ENCODE measurements around the gene SKIC8. TPM values are rescaled to one million over a fixed set of nuclear protein-coding genes. Genes with fewer than 3 reads are reported as not detected.

SKIC8 gene
- total and polyA plus RNA-seq, 2 experiments from 2014 or later: 60.6 to 70.2 TPM

- no peaks in the 10 kb centered on the region for H3K9me3 ChIP-seq (ENCODE audit: low read depth)
- H3K79me2 ChIP-seq: peaks cover 4% of the 10 kb centered on the region
- H3K4me2 ChIP-seq: peak overlapping the region; percentile 89
- H3K27ac ChIP-seq: peak overlapping the region; percentile 46
- H3K9me2 ChIP-seq (replicated peaks; ENCODE audit: insufficient read depth): no peaks in the 10 kb centered on the region
- DNase-seq (ENCODE audit: low spot score): no peak
- H4K20me1 ChIP-seq (ENCODE audit: insufficient read depth, poor library complexity, severe bottlenecking): no peaks in the 10 kb centered on the region
- 75% methylated on average over 12 of the region's 12 CpGs for WGBS (ENCODE audit: low lambda C conversion rate, missing lambda C conversion rate)
- no peak overlapping the region for H3K4me3 ChIP-seq
- peaks cover 29% of the 10 kb centered on the region for H3K4me1 ChIP-seq (ENCODE audit: insufficient read depth)
- no peak overlapping the region for H2AFZ ChIP-seq
- no peaks in the 10 kb centered on the region for H3K36me3 ChIP-seq (replicated peaks; ENCODE audit: insufficient read depth, low read depth)
- no peak for TF ChIP-seq EZH2phosphoT487 (IDR thresholded peaks at IDR 0.05; ENCODE audit: low read depth, severe bottlenecking, unreplicated experiment)
- TF ChIP-seq EZH2 (IDR thresholded peaks at IDR 0.05; ENCODE audit: borderline replicate concordance): no peak
- TF ChIP-seq CTCF (IDR thresholded peaks at IDR 0.05; ENCODE audit: poor library complexity): no peak
- peaks cover 50% of the 10 kb centered on the region for H3K27me3 ChIP-seq
Measured at GRCh38 chr15:78343276-78344060, 44.1 kb upstream of the SKIC8 start.

- no peak for DNase-seq (ENCODE audit: low spot score)
- Histone ChIP-seq H3K79me2 (peaks cover 4% of the 10 kb centered on the region), H3K4me2 (peak overlapping the region; percentile 89), H3K9me3 (ENCODE audit: low read depth) (no peaks in the 10 kb centered on the region), H2AFZ (no peak overlapping the region), H3K9me2 (replicated peaks; ENCODE audit: insufficient read depth) (no peaks in the 10 kb centered on the region), H3K4me3 (peak overlapping the region; percentile 36), H3K27ac (no peak overlapping the region), H4K20me1 (ENCODE audit: insufficient read depth, poor library complexity, severe bottlenecking) (no peaks in the 10 kb centered on the region), H3K27me3 (peaks cover 57% of the 10 kb centered on the region), H3K4me1 (ENCODE audit: insufficient read depth) (peaks cover 18% of the 10 kb centered on the region), H3K36me3 (replicated peaks; ENCODE audit: insufficient read depth, low read depth) (no peaks in the 10 kb centered on the region)
- no peak for TF ChIP-seq EZH2 (IDR thresholded peaks at IDR 0.05; ENCODE audit: borderline replicate concordance)
- TF ChIP-seq CTCF (IDR thresholded peaks at IDR 0.05; ENCODE audit: poor library complexity): no peak
- no peak for TF ChIP-seq EZH2phosphoT487 (IDR thresholded peaks at IDR 0.05; ENCODE audit: low read depth, severe bottlenecking, unreplicated experiment)
- 48% methylated on average over 5 of the region's 5 CpGs for WGBS (ENCODE audit: low lambda C conversion rate, missing lambda C conversion rate)
Measured at GRCh38 chr15:78342021-78342420, 42.6 kb upstream of the SKIC8 start.

- WGBS (ENCODE audit: low lambda C conversion rate, missing lambda C conversion rate): 7% methylated on average over 53 of the region's 53 CpGs
- peaks cover 4% of the 10 kb centered on the region for H3K79me2 ChIP-seq
- peak overlapping the region; percentile 89 for H3K4me2 ChIP-seq
- peak; percentile 42 for DNase-seq (ENCODE audit: low spot score)
- H3K4me3 ChIP-seq: peak overlapping the region; percentile 36
- no peaks in the 10 kb centered on the region for H3K9me3 ChIP-seq (ENCODE audit: low read depth)
- no peaks in the 10 kb centered on the region for H4K20me1 ChIP-seq (ENCODE audit: insufficient read depth, poor library complexity, severe bottlenecking)
- TF ChIP-seq CTCF (IDR thresholded peaks at IDR 0.05; ENCODE audit: poor library complexity): no peak
- no peak for TF ChIP-seq EZH2 (IDR thresholded peaks at IDR 0.05; ENCODE audit: borderline replicate concordance)
- no peak for TF ChIP-seq EZH2phosphoT487 (IDR thresholded peaks at IDR 0.05; ENCODE audit: low read depth, severe bottlenecking, unreplicated experiment)
- no peaks in the 10 kb centered on the region for H3K36me3 ChIP-seq (replicated peaks; ENCODE audit: insufficient read depth, low read depth)
- H3K27ac ChIP-seq: no peak overlapping the region
- H3K27me3 ChIP-seq: peaks cover 60% of the 10 kb centered on the region
- H3K9me2 ChIP-seq (replicated peaks; ENCODE audit: insufficient read depth): no peaks in the 10 kb centered on the region
- H3K4me1 ChIP-seq (ENCODE audit: insufficient read depth): peaks cover 11% of the 10 kb centered on the region
- peak overlapping the region; percentile 63 for H2AFZ ChIP-seq
Measured at GRCh38 chr15:78341057-78341987, 41.9 kb upstream of the SKIC8 start.

Data from hepatocyte (in vitro differentiated cells).